GM23338 (cell line): ENCODE measurements around the gene DDX27.

Experiments
- CREB1 ChIP-seq: fragments of 250-450 bp; sonication (Bioruptor Pico); IDR thresholded peaks from 2 replicates; pipeline ENCODE4 v1.5.0; 2020; ENCODE audit warnings: low read depth, mild to moderate bottlenecking, moderate library complexity
- ETS1 ChIP-seq: IDR thresholded peaks from 2 replicates; pipeline ENCODE4 v1.6.1; 2016; ENCODE audit warnings: antibody characterized with exemption
- EZH2 ChIP-seq: fragments of 200-600 bp; sonication (generic); IDR thresholded peaks from one replicate; pipeline ENCODE4 v1.8.0; 2017; ENCODE audit warnings: antibody characterized with exemption, mild to moderate bottlenecking, low read depth; ENCODE audit not compliant: unreplicated experiment
- EZH2phosphoT487 ChIP-seq: fragments of 200-600 bp; sonication (generic); IDR thresholded peaks from one replicate; pipeline ENCODE4 v1.8.1; 2018; ENCODE audit warnings: antibody characterized with exemption; ENCODE audit not compliant: unreplicated experiment
- JUNB ChIP-seq: IDR thresholded peaks from one replicate; pipeline ENCODE4 v1.6.1; 2016; ENCODE audit warnings: antibody characterized with exemption; ENCODE audit not compliant: unreplicated experiment
- NANOG ChIP-seq: IDR thresholded peaks from 2 replicates; pipeline ENCODE4 v1.6.1; 2016; ENCODE audit warnings: antibody characterized with exemption, borderline replicate concordance
- POLR2AphosphoS5 ChIP-seq: IDR thresholded peaks from 2 replicates; pipeline ENCODE4 v1.6.1; 2016; ENCODE audit warnings: antibody characterized with exemption, low read depth
- STAT1 ChIP-seq: IDR thresholded peaks from one replicate; pipeline ENCODE4 v1.6.1; 2016; ENCODE audit warnings: antibody characterized with exemption; ENCODE audit not compliant: unreplicated experiment
- TF ChIP-seq, protein P1 (sequence below), 2 experiments: fragments of 200-600 bp in 1 of 2; sonication (generic) in 1 of 2; conservative IDR thresholded peaks; 2 replicates each; pipeline versions ENCODE4 v1.5.1 to v1.6.1; 2016 to 2017; ENCODE audit warnings: antibody characterized with exemption in 2 of 2, low read depth in 2 of 2, mild to moderate bottlenecking in 2 of 2, moderate library complexity in 1 of 2
- TF ChIP-seq, protein P2 (sequence below): IDR thresholded peaks from one replicate; pipeline ENCODE4 v1.6.1; 2018; ENCODE audit warnings: antibody characterized with exemption; ENCODE audit not compliant: unreplicated experiment

GRCh38 chr20:49270177-49270576, 51.0 kb downstream of the DDX27 start:
- TF ChIP-seq JUNB (no peak), EZH2phosphoT487 (no peak), POLR2AphosphoS5 (no peak), EZH2 (no peak), CREB1 (CRISPR knock-in tag) (no peak), NANOG (no peak), STAT1 (no peak), ETS1 (no peak)
- TF ChIP-seq, protein P1, sequence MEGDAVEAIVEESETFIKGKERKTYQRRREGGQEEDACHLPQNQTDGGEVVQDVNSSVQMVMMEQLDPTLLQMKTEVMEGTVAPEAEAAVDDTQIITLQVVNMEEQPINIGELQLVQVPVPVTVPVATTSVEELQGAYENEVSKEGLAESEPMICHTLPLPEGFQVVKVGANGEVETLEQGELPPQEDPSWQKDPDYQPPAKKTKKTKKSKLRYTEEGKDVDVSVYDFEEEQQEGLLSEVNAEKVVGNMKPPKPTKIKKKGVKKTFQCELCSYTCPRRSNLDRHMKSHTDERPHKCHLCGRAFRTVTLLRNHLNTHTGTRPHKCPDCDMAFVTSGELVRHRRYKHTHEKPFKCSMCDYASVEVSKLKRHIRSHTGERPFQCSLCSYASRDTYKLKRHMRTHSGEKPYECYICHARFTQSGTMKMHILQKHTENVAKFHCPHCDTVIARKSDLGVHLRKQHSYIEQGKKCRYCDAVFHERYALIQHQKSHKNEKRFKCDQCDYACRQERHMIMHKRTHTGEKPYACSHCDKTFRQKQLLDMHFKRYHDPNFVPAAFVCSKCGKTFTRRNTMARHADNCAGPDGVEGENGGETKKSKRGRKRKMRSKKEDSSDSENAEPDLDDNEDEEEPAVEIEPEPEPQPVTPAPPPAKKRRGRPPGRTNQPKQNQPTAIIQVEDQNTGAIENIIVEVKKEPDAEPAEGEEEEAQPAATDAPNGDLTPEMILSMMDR (conservative IDR thresholded peaks at IDR 0.05; ENCODE audit: low read depth in 2 of 2) = no peak
- TF ChIP-seq, protein P2, sequence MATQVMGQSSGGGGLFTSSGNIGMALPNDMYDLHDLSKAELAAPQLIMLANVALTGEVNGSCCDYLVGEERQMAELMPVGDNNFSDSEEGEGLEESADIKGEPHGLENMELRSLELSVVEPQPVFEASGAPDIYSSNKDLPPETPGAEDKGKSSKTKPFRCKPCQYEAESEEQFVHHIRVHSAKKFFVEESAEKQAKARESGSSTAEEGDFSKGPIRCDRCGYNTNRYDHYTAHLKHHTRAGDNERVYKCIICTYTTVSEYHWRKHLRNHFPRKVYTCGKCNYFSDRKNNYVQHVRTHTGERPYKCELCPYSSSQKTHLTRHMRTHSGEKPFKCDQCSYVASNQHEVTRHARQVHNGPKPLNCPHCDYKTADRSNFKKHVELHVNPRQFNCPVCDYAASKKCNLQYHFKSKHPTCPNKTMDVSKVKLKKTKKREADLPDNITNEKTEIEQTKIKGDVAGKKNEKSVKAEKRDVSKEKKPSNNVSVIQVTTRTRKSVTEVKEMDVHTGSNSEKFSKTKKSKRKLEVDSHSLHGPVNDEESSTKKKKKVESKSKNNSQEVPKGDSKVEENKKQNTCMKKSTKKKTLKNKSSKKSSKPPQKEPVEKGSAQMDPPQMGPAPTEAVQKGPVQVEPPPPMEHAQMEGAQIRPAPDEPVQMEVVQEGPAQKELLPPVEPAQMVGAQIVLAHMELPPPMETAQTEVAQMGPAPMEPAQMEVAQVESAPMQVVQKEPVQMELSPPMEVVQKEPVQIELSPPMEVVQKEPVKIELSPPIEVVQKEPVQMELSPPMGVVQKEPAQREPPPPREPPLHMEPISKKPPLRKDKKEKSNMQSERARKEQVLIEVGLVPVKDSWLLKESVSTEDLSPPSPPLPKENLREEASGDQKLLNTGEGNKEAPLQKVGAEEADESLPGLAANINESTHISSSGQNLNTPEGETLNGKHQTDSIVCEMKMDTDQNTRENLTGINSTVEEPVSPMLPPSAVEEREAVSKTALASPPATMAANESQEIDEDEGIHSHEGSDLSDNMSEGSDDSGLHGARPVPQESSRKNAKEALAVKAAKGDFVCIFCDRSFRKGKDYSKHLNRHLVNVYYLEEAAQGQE = no peak
